Measurements from ENCODE around the gene NRXN3. TPM values are rescaled to one million over a fixed set of nuclear protein-coding genes. Genes with fewer than 3 reads are reported as not detected.

Gene NRXN3
- total RNA-seq, 1 experiment from 2014 or later, result not detected

- DNase-seq (ENCODE audit: low read depth, low spot score) (no peak), ATAC-seq (no peak)
- Histone ChIP-seq H3K27me3 (ENCODE audit: insufficient read depth, low read length) (no peaks in the 10 kb centered on the region), H3K9me2 (ENCODE audit: insufficient read depth) (no peaks in the 10 kb centered on the region), H4K20me1 (ENCODE audit: insufficient read depth) (no peaks in the 10 kb centered on the region), H3K4me2 (ENCODE audit: low read length) (no peak overlapping the region), H3K9me3 (ENCODE audit: control insufficient read depth in 1 of 2, insufficient read depth in 1 of 2, low read depth in 1 of 2, low read length in 2 of 2) (peaks cover 6 to 17% of the 10 kb centered on the region in 2 experiments; a peak in 2 of 4 replicates), H3K4me3 (replicated peaks in 1 of 2; ENCODE audit: low read depth in 1 of 2, low read length in 2 of 2) (no peak overlapping the region), H3K27ac (ENCODE audit: low read depth, low read length) (no peak overlapping the region), H3K36me3 (ENCODE audit: control insufficient read depth in 1 of 2, insufficient read depth in 2 of 2, low read length in 2 of 2) (no peaks in the 10 kb centered on the region), H3K79me2 (ENCODE audit: insufficient read depth, low read length) (no peaks in the 10 kb centered on the region), H2AFZ (ENCODE audit: low read depth, low read length, poor library complexity, severe bottlenecking) (no peak overlapping the region), H3K4me1 (ENCODE audit: control insufficient read depth in 1 of 2, insufficient read depth in 2 of 2, low read length in 2 of 2) (no peaks in the 10 kb centered on the region), H3K9ac (ENCODE audit: low read length) (no peak overlapping the region)
- POLR2A ChIA-PET, result no interaction called here
- no TSS peak for BruUV-seq (replicated peaks)
- CTCF ChIA-PET, result no interaction called here
- RAD21 ChIA-PET (ENCODE audit: low non-redundant PET in 1 of 2, low total read pairs in 2 of 2, uncharacterized antibody in 2 of 2, unreplicated experiment in 2 of 2), result no interaction called here
- TF ChIP-seq RAD21 (IDR thresholded peaks at IDR 0.05; ENCODE audit: low read depth) (no peak), YY1 (IDR thresholded peaks at IDR 0.05; ENCODE audit: extremely low read depth, insufficient replicate concordance, low read depth, low read length) (no peak), EGR1 (IDR thresholded peaks at IDR 0.05; ENCODE audit: low read depth) (no peak), SIN3A (IDR thresholded peaks at IDR 0.05; ENCODE audit: low read depth) (no peak), TCF7L2 (IDR thresholded peaks at IDR 0.05; ENCODE audit: borderline replicate concordance, extremely low read depth, insufficient read depth, insufficient read length) (no peak), POLR2AphosphoS5 (IDR thresholded peaks at IDR 0.05; ENCODE audit: low read depth, low read length) (no peak), CBX3 (IDR thresholded peaks at IDR 0.05; ENCODE audit: low read depth) (no peak), CEBPB (IDR thresholded peaks at IDR 0.05; ENCODE audit: low read depth) (no peak), POLR2A (IDR thresholded peaks at IDR 0.05; ENCODE audit: borderline replicate concordance, extremely low read depth, insufficient read depth, insufficient read length) (no peak), FOSL1 (IDR thresholded peaks at IDR 0.05; ENCODE audit: low read depth) (no peak), ZNF274 (IDR thresholded peaks at IDR 0.05; ENCODE audit: low read depth, low read length) (no peak), EZH2 (IDR thresholded peaks at IDR 0.05) (no peak), SRF (IDR thresholded peaks at IDR 0.05; ENCODE audit: low read depth) (no peak), ELF1 (IDR thresholded peaks at IDR 0.05; ENCODE audit: borderline replicate concordance, low read depth) (no peak), JUND (IDR thresholded peaks at IDR 0.05) (no peak)
- TF ChIP-seq, protein P1, sequence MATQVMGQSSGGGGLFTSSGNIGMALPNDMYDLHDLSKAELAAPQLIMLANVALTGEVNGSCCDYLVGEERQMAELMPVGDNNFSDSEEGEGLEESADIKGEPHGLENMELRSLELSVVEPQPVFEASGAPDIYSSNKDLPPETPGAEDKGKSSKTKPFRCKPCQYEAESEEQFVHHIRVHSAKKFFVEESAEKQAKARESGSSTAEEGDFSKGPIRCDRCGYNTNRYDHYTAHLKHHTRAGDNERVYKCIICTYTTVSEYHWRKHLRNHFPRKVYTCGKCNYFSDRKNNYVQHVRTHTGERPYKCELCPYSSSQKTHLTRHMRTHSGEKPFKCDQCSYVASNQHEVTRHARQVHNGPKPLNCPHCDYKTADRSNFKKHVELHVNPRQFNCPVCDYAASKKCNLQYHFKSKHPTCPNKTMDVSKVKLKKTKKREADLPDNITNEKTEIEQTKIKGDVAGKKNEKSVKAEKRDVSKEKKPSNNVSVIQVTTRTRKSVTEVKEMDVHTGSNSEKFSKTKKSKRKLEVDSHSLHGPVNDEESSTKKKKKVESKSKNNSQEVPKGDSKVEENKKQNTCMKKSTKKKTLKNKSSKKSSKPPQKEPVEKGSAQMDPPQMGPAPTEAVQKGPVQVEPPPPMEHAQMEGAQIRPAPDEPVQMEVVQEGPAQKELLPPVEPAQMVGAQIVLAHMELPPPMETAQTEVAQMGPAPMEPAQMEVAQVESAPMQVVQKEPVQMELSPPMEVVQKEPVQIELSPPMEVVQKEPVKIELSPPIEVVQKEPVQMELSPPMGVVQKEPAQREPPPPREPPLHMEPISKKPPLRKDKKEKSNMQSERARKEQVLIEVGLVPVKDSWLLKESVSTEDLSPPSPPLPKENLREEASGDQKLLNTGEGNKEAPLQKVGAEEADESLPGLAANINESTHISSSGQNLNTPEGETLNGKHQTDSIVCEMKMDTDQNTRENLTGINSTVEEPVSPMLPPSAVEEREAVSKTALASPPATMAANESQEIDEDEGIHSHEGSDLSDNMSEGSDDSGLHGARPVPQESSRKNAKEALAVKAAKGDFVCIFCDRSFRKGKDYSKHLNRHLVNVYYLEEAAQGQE (IDR thresholded peaks at IDR 0.05; ENCODE audit: low read depth), result no peak
- TF ChIP-seq, protein P2, sequence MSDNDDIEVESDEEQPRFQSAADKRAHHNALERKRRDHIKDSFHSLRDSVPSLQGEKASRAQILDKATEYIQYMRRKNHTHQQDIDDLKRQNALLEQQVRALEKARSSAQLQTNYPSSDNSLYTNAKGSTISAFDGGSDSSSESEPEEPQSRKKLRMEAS (IDR thresholded peaks at IDR 0.05), result no peak
- intact Hi-C loops (cut with micrococcal nuclease), result no loop called here
These were observed 1090.2 kb downstream of the NRXN3 start for GRCh38 chr14:79260406-79260805.

Data from HCT116 (cell line).